GM10847 (cell line): ENCODE measurements around the gene TMEM74B.

Experiments used
- POLR2A ChIP-seq: IDR thresholded peaks from 2 replicates; pipeline ENCODE4 v1.6.1; 2011; ENCODE audit not compliant: insufficient read length; ENCODE audit errors: extremely low read depth

Gene TMEM74B

DNA sequence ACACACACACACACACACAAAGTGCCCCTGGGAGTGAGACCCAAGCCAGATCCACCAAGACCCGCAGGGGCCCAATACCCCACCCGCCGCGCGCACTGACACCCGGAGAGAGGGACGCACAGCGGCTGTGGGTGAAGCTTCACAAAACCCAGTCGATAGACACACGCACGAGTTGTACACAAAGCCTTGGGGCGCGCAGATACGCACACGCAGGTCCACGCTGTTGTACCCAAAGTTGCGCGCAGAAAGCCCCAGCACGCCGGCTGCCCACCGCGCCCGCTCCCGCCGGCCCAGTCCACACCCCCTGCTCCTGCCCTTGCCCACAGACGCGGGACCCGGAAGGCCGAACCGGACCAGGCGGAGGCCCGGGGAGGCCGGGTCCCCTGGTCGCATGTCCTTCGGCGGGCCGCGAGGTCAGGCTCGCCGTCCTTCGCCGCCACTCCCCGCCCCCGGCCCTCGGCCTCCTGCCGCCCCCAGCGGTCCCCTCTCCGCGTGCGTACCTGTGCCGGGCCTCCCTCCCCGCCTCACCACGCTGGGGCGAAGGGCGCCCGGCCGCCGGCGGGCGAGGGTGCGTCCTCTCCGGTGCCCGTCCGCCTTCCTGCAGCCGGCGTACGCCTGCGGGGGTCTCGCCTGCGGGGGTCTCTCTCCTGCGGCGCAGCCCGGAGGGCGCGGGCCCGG is at the start of gene TMEM74B:
Gene TMEM74B (minus strand): TSS at position 344 of the 678 bp plus-strand sequence. CDS start 1,180 bp downstream, outside the sequence.
- TF ChIP-seq POLR2A, result no peak

DNA sequence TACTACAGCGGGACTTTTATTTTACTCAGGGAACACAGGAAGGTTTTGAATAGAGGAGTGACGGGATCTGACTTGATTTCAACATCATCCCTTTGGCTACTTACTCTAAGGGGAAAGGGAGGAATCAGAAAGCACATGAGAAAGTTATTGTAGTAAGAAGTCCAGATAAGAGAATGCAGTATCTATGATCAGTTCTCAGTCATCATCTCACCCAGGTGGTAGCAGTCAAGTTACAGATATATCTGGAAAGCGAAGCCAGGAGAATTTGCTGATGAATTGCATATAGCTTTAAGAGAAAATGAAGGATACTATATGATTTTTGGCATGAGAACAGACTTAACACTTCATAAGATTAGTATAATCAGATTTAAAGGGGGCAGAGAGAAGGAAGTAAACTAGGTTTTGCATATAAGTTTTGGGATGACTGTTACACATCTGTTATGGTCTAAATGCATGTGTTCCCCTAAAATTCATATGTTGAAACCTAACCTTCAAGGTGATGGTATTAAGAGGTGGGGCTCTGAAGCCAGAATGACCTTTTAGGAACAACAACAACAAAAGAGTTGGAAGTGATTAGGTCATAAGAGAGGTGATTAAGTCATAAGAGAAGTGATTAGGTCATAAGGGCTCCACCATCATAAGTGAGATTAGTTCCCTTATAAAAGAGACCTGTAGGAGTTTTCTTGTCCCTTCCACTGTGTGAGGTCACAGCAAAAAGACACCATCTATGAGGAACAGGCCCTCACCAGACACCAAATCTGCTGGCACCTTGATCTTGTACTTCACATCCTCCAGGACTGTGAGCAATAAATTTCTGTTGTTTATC is 47.7 kb upstream of the TMEM74B start:
- TF ChIP-seq POLR2A, result no peak

DNA sequence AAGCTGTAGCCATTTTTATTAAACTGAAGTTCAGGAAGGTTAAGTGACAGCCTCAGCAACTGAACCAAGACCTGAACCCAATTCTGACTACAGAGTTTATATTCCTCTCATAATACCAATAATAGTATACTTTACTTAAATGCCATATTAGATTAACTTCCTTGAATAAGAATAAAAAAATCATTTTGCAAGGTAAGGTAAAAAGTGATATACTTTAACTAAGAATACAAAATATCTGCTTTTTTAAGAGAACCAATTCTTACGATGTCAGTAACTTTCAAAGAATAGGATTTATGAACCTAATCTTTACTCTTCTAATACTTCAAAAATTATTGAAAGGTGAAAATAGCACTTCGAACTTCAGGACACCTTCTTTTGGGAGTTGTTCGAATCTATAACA is 44.8 kb upstream of the TMEM74B start:
- no peak for TF ChIP-seq POLR2A

DNA sequence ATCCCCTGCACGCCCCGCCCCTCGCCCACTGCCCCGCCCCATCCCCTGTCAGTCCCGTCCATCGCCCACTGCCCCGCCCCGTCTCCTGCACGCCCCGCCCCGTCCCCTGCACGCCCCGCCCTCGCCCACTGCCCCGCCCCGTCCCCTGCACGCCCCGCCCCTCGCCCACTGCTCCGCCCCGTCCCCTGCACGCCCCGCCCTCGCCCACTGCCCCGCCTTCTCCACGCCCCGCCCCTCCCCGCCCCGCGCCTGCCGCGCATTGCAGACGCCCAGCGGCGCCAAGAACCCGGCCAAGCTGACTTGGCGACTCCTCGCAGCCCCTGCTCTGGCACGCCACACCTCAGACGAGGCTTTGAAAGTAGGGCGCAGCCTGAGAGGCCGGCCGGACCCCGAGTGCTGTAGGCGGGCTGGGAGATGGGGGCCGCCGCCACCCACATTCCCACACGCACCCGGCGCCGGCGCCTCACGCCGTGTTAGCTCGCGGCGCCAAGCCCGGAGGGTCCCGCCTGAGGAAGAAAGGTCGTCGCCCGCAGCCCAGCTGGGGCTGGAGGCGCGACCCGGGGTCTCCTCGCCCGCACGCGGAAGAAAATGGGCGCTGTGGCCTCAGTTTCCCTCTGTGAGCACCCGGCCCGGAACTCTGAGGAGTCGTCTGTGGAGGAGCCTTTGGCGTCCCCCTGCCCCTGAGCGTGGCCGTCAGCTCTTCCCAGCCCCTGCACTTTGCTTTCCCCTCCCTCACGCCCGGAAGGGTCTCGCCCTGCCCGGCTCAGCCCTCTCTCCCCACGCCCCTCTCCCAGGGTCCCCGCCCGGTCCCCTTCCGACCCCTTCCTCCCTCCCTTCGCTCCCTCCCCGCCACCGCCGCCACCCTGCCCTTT is 41.2 kb upstream of the TMEM74B start, which contains the start of gene RAD21L1:
Gene RAD21L1 (plus strand): TSS at position 262 of the 872 bp plus-strand sequence. CDS start 2,410 bp downstream, outside the sequence.
- no peak for TF ChIP-seq POLR2A

DNA sequence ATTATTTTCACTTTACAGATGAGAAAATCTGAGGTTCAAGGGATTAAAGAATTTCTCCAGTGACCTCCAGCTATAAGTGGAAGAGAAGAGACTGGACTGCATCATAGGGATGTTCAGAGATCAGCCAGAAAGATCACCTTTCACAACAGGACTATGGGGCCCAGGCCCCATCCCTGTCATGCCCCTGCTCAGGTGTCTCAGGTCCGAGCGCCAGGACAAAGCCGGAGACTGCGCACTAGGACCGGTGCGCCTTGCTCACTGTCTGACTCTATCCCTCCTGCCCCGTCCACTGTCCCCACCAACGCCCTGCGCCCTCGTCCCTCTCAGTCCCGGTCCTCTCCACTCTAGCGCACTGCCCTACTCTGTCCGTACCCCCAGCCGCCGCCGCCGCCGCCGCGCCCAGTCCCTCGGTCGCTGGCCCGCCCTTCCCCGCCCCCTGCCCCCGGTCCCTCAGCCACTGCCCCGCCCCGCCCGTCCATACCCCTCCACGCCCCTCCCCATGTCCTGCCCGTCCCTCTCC is 40.5 kb upstream of the TMEM74B start:
- TF ChIP-seq POLR2A, result no peak

DNA sequence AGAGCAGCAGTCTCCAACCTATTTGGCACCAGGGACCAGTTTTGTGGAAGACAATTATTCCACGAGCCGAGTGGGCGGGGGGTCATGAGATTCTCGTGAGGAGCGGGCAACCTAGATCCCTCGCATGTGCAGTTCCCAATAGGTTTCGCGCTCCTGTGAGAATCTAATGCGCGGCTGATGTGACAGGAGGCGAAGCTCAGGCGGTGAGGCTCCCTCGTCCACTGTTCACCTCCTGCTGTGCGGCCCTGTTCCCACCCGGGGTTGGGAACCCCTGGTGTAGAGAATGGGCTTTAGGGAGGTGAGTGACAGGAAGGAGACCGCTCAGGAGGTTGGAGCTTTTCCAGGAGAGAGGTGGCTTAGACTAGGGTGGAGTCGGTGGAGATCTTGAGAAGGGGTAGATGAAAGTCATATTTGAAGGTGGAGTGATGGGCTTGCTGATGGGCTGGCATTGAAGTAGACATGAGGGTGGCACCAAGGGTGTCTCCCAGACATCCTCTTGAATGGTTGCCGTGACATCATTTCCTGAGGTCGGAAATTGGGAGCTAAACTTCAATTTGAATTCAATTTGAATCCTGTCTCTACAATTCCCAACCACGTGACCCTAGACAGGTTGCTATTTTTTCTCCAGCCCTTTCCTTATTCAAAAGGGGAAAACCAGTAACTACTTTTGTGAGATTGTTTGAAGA is 39.6 kb upstream of the TMEM74B start:
- TF ChIP-seq POLR2A, result no peak

DNA sequence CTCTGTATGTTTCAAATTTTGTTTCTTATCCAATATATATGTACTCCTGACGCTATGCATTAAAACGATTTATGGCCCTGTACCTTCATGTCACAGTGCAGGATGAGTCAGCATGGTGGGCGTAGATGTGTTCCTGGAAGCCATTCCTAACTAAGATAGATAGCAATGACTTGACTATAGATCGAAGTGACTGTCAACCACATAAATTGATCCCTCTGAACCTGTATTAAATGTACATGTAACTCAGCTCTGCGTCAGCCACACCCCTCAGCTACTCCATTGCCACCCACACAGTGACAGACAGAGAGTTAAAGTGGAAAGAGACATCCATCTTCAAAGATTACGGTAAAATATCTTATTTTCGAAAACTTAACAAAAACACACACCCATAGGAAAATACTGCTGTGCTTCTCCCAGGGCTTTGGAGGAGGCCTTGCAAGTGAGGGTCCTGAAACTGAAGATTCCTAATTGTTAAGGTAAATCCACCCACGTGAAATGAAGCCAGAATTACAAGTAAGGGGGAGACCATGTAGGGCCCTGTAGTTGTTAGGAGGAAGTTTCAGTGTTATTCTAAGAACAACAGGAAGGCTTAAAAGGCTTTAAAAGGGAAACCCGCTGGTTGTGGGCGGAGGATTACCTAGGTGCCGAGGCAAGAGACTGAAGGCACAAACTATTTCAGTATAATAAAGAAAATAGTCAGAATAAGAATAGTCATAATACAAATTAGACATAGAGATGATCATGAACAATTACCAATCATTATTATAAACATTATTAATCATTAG is 30.8 kb upstream of the TMEM74B start:
- no peak for TF ChIP-seq POLR2A

DNA sequence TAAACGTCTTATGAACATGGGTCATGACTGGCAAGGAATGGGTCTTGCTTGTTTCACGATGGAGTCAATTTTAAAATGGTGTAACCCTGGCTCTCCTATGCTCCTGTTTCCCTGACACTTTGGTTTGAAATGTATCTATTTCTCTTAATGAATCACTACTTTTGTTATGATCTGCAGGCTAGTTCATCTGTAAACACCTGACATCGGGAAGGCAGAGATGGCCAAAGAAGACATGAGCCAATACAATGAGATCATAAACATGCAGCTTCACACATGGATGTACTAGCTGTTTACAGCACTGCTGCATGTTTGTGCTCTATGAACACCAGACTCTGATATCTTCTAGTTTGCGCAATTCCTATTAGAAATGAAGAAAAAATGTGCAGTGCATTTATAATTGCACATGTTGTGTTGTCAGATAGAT is 30.1 kb upstream of the TMEM74B start:
- no peak for TF ChIP-seq POLR2A

DNA sequence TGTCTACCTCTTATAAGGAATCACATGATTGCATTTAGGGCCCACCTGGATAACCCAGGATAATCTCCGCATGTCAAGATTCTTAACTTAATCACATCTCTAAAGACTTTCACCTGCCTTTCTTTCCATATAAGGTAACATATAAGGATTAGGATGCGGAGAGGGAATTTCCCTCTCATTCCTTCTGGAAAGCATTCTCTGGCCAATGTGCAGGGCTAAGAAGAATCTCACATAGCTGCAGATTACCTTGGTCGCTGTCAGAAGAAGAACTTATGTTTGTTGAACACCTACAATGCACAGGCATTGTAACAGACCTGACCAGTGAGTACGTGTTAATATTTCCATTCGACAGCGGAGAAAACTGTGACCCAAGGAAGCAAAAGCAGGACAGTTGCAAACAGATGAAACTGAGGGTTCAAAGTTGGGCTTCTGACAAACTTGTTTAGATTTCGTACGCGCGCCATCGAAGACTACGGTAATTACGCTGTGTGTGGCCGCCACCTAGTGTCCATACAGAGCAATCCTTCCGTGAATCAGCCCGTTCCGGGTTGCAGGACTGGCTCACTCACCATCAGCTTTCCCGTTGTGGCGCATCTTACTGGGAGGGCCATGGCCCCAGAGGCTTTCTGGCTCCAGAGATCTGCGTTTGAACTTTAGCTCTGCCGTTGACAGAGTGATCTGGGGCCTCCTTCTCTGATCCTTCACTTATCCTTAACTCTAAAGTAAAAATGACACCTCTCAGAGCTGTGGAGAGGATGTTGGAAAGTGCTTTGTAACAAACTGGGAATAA is 28.0 kb upstream of the TMEM74B start:
- TF ChIP-seq POLR2A, result no peak

DNA sequence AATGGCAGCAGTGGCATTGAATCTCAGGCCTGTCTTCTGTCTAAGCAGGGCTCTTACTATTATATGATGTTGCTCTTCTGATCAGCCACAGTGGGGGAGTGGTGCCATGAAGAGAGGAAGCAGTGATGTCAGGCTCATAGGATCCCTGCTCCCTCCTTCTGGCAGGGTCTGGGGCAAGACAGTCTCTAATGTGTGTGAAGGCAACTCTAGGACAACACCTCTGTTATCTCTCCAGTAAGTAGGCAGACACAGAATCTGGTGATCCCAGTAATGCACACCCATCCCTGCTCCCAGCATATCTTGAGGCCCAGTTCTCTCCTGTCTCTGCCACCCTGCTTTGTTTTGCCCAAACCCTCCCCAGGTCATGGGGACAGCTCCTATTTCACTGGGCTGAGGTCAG is 27.2 kb upstream of the TMEM74B start:
- no peak for TF ChIP-seq POLR2A

DNA sequence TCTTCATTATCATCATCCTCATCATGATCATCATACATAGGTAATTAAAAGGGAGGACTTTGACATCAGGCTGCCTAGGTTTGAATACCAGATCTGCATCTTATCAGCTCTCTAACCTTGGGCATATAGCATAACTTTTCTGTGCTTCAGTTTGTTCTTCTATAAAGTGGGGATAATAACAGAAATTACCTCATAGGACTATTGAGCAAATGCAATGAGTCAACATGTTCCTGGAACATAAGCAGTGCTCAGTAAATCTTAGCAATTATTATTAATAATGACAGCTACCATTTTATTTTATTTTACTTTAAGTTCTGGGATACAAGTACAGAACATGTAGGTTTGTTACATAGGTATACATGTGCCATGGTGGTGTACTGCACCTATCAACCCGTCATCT is 25.7 kb upstream of the TMEM74B start:
- TF ChIP-seq POLR2A, result no peak

DNA sequence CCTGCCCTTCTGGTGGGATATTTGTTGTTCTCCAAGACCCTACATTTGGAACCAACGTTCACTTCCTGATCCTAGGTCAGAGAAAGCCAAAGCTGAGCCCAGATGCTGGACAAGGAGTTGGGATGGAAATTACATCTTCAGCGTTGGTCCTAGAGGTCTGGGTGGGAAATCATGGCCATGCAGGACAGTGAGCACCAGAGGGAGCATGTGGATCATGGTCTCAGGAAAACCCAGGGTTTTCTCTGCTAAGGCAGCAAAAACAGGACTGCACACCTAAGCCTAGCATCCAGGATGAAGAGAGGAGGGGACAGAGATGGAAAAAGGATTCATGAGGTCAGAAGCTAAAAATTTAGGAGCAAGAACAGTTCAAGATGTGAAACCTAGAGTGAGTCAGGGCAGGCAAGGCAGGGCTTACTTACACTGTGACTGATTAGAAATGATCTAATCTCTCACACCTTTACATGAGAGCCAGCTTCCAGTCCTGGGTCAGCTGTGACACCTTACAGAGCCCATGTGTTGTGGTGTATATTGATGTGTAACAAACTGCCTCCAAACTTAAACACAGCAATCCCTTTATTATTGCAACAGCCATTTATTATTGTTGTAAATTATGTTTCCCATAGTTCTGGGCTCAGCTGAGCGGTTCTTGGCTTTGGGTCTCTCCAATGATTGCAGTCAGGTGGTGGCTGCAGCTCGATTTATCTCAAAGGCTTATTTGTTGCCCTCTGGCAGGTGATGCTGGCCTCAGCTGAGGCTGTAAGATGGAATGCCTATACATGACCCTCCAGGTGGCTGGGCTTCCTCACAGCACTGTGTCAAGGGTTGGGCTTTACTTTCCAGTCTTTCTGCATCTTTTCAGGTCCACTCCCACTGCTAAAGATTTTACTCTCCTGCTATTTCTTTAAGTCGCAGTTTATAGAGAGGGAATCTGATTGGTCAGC is 24.9 kb upstream of the TMEM74B start:
- no peak for TF ChIP-seq POLR2A

DNA sequence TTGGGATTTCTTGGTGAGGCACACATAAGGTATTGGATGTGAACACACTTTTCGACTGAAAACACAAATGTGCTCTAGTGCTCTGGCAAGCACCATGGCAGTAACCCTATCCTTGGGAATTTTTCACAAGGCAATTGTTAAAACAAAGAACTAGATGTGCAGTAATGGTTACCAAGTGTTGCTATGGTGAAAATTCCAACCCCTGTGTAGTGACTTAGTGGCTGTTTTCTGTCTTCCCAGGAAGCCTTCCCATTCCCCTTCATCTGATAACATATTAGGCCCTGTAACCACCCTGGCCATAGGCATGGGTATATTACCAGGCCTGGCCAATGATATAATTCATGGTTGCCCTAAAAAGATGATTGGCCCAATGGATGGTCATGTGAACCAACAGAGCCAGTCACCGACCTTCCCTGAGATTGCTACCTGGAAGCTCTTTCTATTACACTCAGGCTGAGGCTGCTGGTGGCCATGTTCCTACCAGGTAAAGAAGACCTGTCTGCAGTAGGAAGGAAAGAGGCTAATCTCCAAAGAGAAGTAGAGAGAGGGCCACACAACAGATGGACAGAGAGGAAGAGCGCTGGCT is 22.6 kb upstream of the TMEM74B start:
- TF ChIP-seq POLR2A, result no peak
